Fibroblast of peridontal ligament (primary cell): Measurements from ENCODE around the gene LRP1B.
A peak's percentile ranks its signal among the peaks of the same experiment; 100 is the strongest.
"Not testable (repeated sequence)": the region's sequence is repeated elsewhere in the genome, so short reads cannot be mapped to it uniquely, and the experiment has no call there.

Experiments
- DNase-seq: peaks from one replicate; pipeline ENCODE4 v3.0.0-alpha.2; 2010; ENCODE audit errors: extremely low read depth

Gene LRP1B

DNA sequence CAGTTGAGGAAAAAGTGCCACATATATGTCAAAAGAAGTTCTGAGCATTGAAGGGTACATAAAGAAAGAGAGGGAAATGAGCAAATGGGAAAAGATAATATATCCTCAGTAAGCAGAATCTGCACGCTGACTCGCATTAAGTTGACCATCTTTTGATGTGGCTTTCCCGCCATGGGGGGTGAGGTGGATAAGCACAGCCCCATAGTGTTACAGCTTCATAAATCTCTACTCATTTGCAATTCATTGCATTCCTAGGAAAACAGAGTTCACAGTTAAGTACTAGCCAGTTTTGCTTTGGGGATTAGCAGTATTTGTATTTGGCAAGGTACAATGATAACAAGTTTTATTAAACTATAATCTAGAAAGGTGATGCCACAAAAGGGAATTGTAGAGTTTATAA lies 814.2 kb downstream of the LRP1B start:
- no peak for DNase-seq

DNA sequence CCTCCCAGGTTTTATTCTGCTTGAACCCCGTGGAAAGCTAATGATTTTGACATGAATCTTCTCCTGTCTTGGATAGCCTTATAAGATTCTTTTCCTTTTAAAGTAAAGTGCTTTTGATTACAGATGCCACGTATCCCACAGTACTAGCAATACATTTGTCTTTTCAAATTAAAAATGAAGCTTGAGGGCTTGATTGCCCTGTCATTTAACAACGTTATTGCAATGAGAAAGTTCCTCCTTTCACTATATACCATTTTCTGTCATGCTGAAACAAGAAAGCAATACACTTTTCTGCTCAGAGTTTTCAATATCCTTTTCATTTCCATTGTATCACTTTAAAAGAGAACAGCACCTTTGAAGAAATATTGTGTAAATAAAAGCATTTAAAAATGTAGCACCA lies 814.7 kb downstream of the LRP1B start:
- DNase-seq = no peak

DNA sequence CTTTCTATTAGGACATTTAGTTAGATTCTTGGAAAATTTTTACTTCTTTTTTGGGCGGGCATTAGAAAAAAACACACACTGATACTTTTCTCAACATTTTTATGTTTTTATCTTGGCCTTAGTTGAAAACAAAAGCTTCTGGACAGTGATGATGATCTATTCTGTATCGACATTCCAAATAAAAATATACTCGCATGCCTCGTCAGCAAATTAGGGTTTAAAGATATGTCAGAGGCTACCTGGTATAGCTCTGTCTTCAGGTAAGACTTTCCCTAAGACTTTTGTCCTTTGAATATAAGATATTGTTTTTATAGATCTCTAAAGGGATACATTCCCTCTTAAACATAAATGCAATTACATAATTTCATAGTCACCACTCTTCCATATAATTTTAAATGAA lies 816.8 kb downstream of the LRP1B start:
- no peak for DNase-seq

DNA sequence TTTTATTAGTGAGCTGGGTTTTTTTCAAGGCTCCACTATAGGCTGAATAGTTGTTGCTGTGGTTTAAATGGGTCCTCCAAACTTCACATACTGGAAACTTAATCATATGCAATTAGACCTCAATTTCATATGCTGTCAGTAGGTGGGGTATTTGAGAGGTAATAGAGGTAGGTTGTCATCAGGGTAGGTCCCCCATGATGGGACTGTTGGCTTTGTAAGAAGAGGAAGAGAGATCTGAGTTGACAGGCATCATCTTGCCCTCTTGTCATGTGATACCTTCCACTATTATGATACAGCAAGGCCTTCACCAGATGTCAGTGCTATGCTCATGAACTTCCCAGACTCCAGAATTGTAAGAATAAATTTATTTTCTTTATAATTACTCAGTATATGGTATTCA lies 819.4 kb downstream of the LRP1B start:
- DNase-seq = no peak

DNA sequence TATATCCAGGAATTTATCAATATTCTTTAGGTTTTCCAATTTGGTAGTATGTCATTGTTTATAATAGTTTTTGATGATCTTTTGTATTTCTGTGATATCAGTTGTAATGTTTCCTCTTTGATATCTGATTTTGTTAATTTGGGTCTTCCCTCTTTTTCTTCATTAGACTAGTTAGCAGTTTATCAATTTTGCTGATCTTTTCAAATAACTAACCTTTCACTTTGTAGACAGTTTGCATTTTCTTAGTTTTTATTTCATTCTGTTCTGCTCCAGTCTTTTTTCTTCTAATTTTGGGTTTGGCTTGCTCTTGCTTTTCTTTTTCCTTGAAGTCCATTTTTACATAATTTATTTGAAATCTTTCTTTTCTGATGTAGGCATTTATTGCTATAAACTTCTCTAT lies 824.4 kb downstream of the LRP1B start:
- no peak for DNase-seq

DNA sequence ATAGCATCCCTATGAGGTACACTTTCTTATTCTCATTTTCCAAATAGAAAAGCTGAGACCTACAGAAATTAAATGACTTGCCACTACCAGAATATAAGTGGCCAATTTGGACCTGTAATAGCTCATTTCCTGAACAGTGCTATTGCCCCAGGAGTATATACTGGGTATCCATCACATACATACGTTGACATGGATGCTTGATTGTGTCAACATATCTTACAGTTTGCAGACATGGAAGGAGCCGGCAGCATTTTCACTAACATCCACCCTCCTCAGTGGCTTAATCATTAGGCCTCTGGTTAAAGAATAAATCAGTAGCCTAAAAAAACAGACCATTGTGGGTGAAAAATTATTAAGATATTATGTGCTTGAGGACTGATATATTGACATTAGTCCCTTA lies 829.3 kb downstream of the LRP1B start:
- DNase-seq = no peak

DNA sequence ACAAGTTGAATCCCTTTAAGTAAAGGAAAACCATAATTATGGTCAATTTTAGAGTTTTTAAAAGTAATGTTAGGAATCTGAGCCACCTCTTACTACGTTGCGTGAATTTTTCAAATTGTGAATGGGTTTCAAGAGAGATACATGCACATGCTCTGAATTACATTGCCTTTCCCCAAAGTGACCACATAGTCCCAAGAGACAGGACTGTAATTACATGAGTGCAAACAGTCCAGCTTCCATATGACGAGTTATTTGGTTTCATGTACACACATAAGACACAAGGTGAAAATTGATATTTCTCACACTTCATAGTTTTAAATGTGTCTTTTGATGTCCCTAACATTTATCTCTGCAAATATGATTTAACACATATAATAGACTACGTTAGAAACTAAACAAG lies 850.8 kb downstream of the LRP1B start:
- DNase-seq = peak; percentile 58

DNA sequence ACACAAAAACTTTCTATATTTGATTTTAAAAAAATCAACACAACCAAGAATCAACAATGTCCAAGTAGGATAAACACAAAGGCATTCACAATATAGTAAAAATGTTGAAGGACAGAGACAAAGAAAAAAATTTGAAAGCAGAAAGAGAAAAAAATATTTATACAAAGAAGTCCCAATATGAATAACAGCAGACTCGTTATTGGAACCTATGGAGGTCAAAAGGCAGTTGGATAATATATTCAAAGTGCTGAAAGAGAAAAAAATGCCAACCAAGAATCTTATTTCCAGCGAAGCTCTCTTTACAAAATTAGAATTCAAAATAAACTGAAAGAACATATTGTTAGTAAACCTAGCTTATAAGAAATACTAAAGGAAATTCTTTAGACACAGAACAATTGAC lies 859.5 kb downstream of the LRP1B start:
- no peak for DNase-seq

DNA sequence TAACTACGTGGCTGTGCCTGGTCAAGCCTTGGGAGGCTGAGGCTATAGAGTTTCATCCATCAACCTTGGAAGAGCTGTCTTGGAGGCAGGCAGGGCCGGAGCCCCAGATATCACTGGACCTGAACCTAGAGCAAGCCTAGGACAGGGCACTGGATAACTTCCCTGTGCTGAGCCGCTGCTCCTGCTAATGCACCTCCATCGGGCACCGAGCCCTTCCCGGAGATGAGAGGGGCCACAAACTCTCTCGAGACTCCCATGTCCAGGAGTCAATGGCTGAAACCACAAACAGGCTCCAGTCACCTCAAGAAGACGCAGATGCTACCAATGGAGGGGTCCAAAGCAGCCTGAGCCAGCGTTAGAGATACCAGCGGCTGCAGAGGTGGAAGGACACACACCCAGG lies 866.0 kb downstream of the LRP1B start:
- DNase-seq = no peak

DNA sequence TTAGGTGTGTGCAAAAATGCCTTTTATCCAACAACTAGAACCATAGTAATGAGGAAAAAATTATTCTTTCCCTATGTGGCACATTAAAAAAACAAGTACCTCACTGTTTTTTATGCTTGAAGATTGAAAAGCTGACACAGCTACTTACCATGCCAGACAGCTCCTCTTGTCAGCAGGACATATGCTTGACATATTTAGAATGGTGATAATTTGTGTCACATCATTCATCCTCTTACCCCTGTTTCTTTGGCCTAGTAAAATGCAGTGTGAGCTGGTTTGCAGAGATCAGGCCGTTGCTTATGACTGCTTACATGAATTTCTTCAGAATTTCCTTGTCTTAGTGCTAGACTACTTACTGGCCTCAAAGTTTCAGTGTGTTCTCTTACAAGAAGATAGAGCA lies 869.9 kb downstream of the LRP1B start:
- DNase-seq = no peak

DNA sequence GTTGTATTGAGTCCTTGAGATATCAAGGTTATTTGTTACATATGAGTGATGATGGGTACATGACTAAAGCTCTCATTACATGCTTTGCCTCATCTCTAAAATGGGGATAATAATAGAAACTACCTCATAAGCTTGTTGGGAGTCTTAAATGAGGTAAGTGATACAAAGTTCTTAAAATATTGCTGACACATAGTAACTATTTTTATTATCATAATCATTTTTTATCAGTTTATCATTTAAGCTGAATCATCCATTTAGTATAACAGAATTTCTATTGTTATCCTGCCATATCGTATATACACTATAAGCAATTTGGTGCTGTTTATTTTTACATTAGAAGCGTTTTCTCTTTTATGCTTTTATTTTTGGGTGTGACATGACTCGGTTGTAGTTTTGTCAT lies 871.1 kb downstream of the LRP1B start:
- DNase-seq = no peak

DNA sequence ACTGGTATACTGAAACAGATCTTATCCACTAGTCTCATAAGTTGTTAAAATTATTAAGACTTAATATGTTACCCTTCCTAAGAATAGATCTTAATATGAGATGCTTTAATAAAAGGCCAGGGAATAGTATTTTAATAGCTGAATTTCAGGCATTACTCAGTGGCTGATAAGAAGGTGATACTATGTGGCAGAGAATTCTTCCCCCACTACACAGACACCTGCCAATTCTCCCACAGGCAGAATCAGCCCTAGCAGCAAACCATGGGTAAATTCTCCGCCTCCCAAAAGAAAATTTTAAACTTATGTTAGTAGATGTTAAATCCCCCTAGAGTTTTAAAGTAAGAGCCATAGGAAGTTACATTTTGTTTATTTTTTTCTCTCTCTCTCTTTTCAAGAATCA lies 888.8 kb downstream of the LRP1B start:
- no peak for DNase-seq

DNA sequence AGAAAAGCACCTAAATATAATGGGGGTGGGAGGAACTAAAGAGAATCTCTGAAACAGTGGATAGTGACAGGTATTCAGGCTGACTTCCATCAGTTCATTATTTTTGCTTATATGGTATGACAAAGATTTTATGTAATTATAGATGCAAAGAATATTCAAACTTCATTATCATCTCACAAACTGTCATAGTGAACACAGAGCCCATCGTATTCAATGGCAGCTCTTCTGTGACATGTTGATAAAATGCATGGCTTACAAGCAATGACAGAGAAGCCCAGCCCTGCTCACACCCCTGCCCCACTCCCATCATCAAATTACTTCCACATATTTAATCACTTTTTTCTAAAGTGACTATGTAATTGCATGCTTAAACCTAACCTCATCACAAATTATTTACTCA lies 904.3 kb downstream of the LRP1B start:
- no peak for DNase-seq

DNA sequence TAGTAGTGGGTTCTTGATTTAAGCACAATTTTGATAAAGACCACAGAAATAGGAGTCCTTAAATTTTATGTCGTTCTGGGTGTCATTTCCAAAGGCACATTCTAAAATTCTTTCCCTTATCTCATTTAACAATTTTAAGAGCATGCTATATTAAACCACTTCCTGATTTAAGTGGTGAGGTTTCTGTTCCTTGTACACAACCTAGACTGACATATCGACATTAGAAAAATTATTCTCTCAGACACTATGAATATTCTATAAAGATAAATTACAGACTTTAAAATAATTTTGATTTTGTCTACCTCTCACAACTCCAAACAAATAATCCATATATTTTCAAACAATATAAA lies 923.8 kb downstream of the LRP1B start:
- DNase-seq = no peak

DNA sequence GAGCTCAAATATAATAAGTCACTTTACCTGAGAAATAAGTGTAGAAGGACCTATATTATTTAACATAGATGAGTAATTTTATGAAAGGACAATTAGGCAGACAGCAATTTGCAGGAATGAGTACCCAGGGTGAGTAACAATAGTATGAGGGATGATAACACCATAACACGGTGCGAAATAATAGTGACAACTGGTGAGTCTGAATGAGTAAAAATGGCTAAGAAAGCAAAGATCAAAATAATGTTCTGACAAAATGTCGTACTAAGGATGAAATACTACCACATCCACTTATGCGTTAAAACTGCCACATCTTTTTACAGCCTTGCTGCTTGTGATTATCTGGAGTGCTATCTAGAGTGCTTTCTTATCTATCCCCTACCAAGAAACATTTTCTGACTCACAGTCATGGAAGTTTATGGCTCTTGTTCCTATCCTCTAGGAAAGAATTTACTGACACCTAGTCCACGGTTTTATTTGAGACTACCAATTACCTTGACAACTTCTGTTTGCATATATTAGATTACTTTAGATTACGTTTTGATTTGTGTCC lies 929.7 kb downstream of the LRP1B start:
- DNase-seq = no peak

DNA sequence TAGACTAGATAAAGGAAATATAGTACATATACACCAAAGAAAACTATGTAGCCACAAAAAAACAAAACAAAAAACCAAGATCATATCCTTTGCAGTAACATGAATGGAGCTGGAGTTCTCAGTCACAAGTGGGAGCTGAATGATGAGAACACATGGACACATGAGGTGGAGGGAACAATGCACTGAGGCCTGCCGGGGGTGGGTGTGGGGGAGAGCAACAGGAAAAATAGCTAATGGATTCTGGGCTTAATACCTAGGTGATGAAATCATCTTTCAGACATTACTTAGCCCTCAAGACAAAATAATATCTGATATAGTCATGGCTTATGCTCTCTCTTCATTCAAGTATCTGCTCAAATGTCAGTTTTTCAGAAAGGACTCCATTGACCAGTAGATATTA lies 930.6 kb downstream of the LRP1B start:
- DNase-seq = no peak

DNA sequence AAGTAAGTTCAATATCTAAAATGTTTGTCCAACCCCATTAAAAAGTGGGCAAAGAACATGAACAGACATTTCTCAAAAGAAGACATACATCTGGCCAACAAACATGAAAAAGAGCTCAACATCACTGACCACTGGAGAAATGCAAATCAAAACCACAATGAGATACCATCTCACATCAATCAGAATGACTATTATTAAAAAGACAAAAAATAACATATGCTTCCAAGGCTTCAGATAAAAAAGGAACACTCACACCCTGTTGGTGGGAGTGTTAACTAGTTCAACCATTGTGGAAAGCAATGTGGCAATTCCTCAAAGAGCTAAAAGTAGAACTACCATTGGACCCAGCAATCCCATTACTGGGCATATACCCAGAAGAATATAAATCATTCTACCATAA lies 931.1 kb downstream of the LRP1B start:
- DNase-seq = no peak

DNA sequence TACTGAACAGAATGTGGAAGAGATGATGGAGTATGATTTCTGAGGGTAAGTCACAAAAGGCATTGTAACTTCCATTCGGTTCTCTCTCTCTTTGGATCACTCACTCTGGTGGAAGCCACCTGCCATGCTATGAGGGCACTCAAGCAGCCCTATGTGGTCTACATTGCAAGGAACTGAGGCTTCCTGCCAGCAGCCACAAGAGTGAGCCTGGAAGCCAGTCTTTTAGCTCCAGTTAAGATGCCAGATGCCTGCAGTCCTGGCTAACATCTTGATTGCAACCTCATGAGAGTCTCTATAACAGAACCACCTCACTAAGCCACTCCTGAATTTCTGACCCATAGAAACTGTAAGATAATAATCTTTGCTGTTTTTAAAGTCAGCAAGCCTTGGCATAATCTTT lies 935.7 kb downstream of the LRP1B start:
- DNase-seq = peak; percentile 8

DNA sequence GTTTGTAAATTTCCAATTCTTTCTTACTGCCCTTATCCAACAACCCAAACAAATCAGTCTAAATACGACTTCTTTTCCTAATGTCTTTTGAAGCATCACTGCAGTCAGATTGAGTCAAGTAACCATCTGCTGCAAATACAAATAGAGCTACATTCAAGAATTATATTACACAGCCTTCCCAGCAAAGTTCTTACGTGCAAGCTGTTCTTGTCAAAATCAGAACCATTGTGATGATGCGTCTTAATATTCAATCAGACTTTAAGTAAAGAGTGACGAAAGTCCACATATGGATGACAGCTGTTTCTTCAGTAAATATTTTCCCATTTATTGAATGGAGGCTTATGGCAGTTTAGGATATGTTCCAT lies 943.8 kb downstream of the LRP1B start:
- DNase-seq = peak; percentile 7

DNA sequence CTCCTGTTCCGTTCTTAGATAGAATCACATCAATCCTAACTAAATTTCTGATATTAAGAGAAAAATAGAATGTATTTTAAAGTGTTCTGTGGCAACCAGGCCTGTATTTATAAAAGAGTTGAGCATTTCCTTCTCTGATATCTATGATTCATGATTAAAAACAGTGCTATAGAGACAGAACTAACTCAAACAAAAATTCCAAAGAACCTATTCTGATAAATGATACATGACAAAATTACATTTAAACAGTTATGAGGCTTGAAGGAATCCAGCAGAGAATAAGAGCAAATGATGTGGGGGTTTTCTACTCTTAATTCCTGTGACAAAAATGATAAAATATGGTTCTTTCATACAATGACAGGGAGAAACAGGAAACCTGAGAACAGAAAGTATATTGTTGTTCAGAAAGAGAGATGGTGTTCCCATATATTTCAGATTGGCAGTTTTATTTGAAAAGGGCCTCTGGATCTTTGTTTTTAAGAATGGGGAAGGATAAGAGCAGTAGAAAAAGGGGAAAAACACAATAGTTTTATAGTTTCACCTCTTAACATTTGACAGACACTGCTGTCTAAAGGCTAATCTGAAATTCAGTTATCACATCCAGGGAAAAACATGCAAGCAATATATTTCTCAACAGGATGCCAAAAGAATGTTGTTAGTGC lies 944.3 kb downstream of the LRP1B start:
- no peak for DNase-seq

DNA sequence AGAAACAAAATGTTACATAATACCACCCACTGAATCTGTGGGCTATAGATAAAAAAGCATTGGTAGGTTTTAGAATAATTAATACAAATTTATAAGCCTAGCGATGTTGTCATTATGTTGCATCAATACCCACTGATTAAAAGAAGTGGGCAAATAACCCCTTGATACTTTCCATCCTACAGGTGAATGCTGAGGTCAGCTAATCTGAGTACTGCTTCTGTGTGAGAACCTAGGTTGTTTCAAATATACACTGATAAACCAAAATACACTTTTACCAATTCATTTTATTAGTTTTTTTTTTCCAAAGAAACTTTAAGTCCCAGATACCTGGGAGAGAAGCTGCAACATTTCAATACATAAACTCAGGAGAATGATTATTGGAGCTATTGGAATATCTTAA lies 948.6 kb downstream of the LRP1B start:
- DNase-seq = no peak

DNA sequence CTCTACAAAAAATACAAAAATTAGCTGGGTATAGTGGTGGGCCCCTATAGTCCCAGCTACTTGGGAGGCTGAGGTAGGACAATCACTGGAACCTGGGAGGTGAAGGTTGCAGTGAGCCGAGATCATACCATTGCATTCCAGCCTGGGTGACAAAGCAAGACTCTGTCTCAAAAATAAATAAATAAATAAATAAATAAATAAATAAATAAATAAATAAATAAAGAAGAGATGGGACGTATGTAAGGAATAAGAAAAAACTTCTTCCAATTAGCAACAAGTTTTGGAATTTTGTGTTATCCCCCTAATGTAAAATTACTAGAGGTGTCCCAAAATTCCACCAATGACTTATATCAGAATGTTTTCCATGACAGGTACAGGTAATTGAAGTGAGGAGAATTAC lies 961.7 kb downstream of the LRP1B start:
- not testable (repeated sequence) for DNase-seq

DNA sequence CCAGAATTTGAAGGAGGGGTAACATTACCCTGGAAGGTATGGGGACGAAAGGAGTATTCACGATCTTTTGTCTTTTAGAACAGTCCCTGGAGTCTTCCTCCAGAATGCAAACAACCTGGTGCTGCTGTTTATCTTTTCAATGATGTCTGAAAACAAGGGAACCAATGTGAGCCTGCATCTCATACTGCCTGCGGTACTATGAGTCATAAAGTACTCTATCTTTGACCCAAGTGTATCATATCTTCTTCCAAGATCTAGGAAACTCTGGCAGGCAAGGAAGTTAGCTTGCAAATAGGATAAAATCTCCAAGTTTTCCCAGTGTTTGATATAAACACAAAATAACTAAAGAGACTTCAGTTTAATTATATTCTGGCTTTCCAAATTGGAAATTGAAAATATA lies 968.5 kb downstream of the LRP1B start:
- no peak for DNase-seq

DNA sequence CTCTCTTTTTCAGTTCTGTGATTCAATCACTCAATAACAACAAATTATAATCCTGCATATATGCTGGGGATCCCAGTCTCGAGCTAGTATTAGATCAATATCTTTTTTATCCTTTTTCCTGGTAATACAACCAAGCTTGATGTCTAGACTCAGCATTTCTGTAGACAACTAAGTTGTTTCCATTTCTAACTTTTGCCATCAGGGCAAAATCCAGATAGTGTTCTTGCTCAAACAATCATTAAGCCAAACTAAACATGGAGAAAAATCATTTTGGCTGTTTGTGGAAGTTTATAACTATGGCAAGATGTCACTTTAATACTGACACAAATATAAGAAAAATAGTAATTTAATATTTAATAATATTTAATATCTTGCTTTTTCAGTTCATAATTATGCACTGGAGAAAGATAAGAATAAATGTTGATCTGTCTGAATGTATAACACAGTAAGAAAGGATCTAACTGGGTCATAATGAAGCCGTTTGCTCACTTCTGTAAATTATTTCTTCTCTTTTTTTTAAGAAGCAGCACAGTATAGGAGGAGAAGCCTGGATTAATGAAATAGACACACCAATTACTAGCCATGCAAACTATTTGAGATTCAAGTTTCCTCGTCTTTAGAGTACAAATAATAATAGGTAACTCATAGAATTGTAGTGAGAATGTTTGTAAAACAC lies 979.1 kb downstream of the LRP1B start:
- DNase-seq = no peak
